Upper lobe of left lung (tissue), 6 donors: ENCODE results near the gene DNAH1. TPM values are rescaled to one million over a fixed set of nuclear protein-coding genes. Genes with fewer than 3 reads are reported as not detected.

Experiments
- ATAC-seq, 2 donors: fragments of 200-7000 bp; cut with Tn5 transposase; one replicate each; pipeline ENCODE4 v1.9.1; 2022; ENCODE audit warnings: mild to moderate bottlenecking in 2 of 2, moderate library complexity in 2 of 2; ENCODE audit not compliant: low FRiP score in 2 of 2
- DNase-seq, 2 donors: peaks; one replicate each; pipeline ENCODE4 v3.0.0-alpha.2; 2019 to 2020
- H3K27ac ChIP-seq, 4 donors: fragments of 200-600 bp; sonication (generic); one replicate each; pipeline ENCODE4 v1.5.1; 2016 to 2019
- H3K27me3 ChIP-seq, 4 donors: fragments of 200-600 bp; sonication (generic); one replicate each; pipeline ENCODE4 v1.5.1; 2017 to 2019
- H3K36me3 ChIP-seq, 4 donors: fragments of 200-600 bp; sonication (generic); one replicate each; pipeline ENCODE4 v1.5.1; 2016 to 2019
- H3K4me1 ChIP-seq, 4 donors: fragments of 200-600 bp; sonication (generic); one replicate each; pipeline ENCODE4 v1.5.1; 2018 to 2019
- H3K4me3 ChIP-seq, 4 donors: fragments of 200-600 bp; sonication (generic); one replicate each; pipeline ENCODE4 v1.5.1; 2017 to 2019; ENCODE audit warnings: mild to moderate bottlenecking in 2 of 4, moderate library complexity in 1 of 4
- H3K9me3 ChIP-seq, 4 donors: fragments of 200-600 bp; sonication (generic); one replicate each; pipeline ENCODE4 v1.5.1; 2018 to 2019
- CTCF ChIP-seq, 6 experiments: fragments of 450-650 bp in 4 of 6; fragments of 200-600 bp in 2 of 6; sonication (generic) in 2 of 6; IDR thresholded peaks; one replicate each; pipeline ENCODE4 v1.5.1; 2016 to 2019; ENCODE audit warnings: antibody characterized with exemption in 6 of 6
- EP300 ChIP-seq, 4 donors: sonication (generic); formaldehyde crosslinking; IDR thresholded peaks; one replicate each; pipeline ENCODE4 v1.5.1; 2017; ENCODE audit warnings: antibody characterized with exemption in 4 of 4, control low read depth in 2 of 4
- POLR2A ChIP-seq, 4 donors: fragments of 450-650 bp; IDR thresholded peaks; one replicate each; pipeline ENCODE4 v1.5.1; 2016 to 2017; ENCODE audit warnings: antibody characterized with exemption in 4 of 4, mild to moderate bottlenecking in 2 of 4
- POLR2AphosphoS5 ChIP-seq, 2 donors: sonication (generic); formaldehyde crosslinking; IDR thresholded peaks; one replicate each; pipeline ENCODE4 v1.5.1; 2017; ENCODE audit warnings: antibody characterized with exemption in 2 of 2
- WGBS, 2 donors: methylation state at CpG; one replicate each; pipeline ENCODE4 v1.1.5; 2017 to 2018; 5-methylcytosine and 5-hydroxymethylcytosine counted together
- total RNA-seq, 6 donors: library from RNA; depleted of rRNA in 4 of 6; stranded (reverse); fragments of >200 nt in 4 of 6; gene quantifications; one replicate each; pipeline versions ENCODE4 v1.1.0 to v1.2.1, GENCODE V29; 2016 to 2021
- donor health status: DM: no; HTN: no; CAD: no; lungs with moderate emphysema.
- donor health status: DM: no; HTN: yes; CAD: no; lungs with severe emphysema.

The DNAH1 gene
- total RNA-seq, 6 donors from 2014 or later, result 10.8 to 67.1 (median 22.4) TPM

DNA sequence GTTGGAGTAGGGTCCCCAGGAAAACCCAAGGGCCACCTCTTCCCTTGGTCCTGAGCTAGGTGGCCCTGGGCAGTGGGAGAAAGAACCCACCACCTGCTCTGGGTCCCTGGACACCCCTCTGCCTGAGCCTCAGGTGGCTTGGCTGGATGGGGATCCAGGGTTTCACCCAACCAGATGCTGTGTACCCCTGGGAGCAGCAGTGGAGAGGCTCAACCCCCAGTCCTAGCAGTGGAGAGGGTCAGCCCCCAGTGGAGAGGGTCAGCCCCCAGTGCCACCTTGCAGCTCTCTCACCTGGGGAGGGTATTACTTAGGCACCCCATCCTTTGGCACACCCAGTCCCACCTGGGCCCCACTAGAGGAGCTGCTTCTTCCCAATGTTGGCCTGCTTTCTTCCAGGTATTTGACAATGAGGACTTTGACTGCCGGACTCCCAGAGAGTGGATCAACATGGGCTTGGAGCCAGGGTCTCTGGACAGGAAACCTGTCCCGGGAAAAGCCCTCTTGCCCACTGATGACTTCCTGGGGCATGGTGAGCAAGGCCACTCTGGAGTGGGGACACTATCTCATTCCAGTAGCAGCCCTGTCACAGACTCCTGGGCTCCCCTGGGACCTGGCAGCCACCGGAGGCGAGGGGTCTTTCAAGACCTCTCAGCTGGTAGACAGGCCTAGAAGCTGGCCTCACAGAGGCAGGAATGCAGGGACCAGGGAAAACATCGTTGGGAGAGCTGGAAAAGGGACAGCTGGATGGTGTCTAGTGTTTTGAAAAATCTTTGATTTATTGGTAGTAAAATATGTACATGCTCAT, 11.6 kb downstream of the DNAH1 start:
- H3K4me3 ChIP-seq, result no peak overlapping the region
- no peaks in the 10 kb centered on the region for H3K9me3 ChIP-seq
- H3K27me3 ChIP-seq, result no peaks in the 10 kb centered on the region
- TF ChIP-seq EP300 (IDR thresholded peaks at IDR 0.05) (no peak), POLR2A (IDR thresholded peaks at IDR 0.05) (no peak), POLR2AphosphoS5 (IDR thresholded peaks at IDR 0.05) (no peak), CTCF (IDR thresholded peaks at IDR 0.05) (no peak)
- H3K36me3 ChIP-seq, result peaks cover 0 to 13% (median 5%) of the 10 kb centered on the region in 4 donors
- ATAC-seq, result no peak
- no peaks in the 10 kb centered on the region for H3K4me1 ChIP-seq
- no peak overlapping the region for H3K27ac ChIP-seq
- WGBS, 2 donors, result 75 to 83% methylated on average over 4 to 5 of the region's 5 CpGs
- no peak for DNase-seq

DNA sequence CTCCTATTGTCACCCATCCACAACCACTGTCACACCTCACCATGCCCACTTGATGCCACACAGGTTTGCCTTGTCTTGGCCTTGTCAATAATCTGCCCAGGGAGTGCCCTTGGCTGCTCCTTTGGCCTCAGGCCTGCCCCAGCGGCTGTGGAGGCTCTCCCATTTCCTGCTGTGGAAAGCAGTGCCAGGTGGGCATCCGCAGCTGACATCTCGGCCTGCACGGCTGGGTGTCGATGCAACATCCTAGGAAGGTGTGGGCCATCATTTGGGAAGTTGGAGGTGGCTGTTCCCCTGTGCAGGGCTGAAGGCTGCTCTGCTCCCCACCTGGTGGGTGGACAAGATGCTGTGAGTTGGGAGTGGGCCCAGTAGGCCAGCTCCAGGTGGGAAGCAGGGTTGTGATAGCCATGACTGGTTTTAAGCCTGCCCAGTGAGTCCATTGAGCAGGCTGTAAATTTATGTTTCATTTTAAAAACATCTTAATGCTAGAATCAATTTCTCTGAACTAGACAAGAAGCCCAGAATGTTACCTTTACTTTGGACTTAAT, 12.5 kb downstream of the DNAH1 start:
- H3K27ac ChIP-seq, result no peak overlapping the region
- no peak for TF ChIP-seq POLR2A (IDR thresholded peaks at IDR 0.05)
- no peak for TF ChIP-seq EP300 (IDR thresholded peaks at IDR 0.05)
- no peak for TF ChIP-seq CTCF (IDR thresholded peaks at IDR 0.05)
- no peak for TF ChIP-seq POLR2AphosphoS5 (IDR thresholded peaks at IDR 0.05)
- 96% methylated on average over 5 of the region's 5 CpGs; no CpG with 5 or more reads in 1 of the 2 donors for WGBS, 2 donors
- no peak overlapping the region for H3K4me3 ChIP-seq
- no peaks in the 10 kb centered on the region for H3K27me3 ChIP-seq
- H3K9me3 ChIP-seq, result no peaks in the 10 kb centered on the region
- no peaks in the 10 kb centered on the region for H3K4me1 ChIP-seq
- peaks cover 0 to 14% (median 7%) of the 10 kb centered on the region in 4 donors for H3K36me3 ChIP-seq
- ATAC-seq (no peak), DNase-seq (no peak)

GRCh38 chr3:52330194-52330805, 14.2 kb downstream of the DNAH1 start:
- TF ChIP-seq POLR2A (IDR thresholded peaks at IDR 0.05), result no peak
- TF ChIP-seq POLR2AphosphoS5 (IDR thresholded peaks at IDR 0.05), result no peak
- no peak for TF ChIP-seq EP300 (IDR thresholded peaks at IDR 0.05)
- TF ChIP-seq CTCF (IDR thresholded peaks at IDR 0.05), result no peak
- WGBS, 2 donors, result 90 to 96% methylated on average over 9 of the region's 9 CpGs

GRCh38 chr3:52331091-52331490, 15.0 kb downstream of the DNAH1 start:
- peak in 1 of 2 donors; percentile 56 for DNase-seq

More at GRCh38 chr3:52330194-52330805, 14.2 kb downstream of the DNAH1 start:
- Histone ChIP-seq H3K27ac (no peak overlapping the region), H3K4me3 (no peak overlapping the region), H3K4me1 (no peaks in the 10 kb centered on the region), H3K27me3 (no peaks in the 10 kb centered on the region), H3K36me3 (peaks cover 0 to 18% (median 7%) of the 10 kb centered on the region in 4 donors), H3K9me3 (no peaks in the 10 kb centered on the region)
- ATAC-seq (no peak), DNase-seq (no peak)

More at GRCh38 chr3:52331091-52331490, 15.0 kb downstream of the DNAH1 start:
- no peak for ATAC-seq
- H3K27me3 ChIP-seq, result no peaks in the 10 kb centered on the region
- no peak for TF ChIP-seq EP300 (IDR thresholded peaks at IDR 0.05)
- TF ChIP-seq POLR2A (IDR thresholded peaks at IDR 0.05), result no peak
- TF ChIP-seq POLR2AphosphoS5 (IDR thresholded peaks at IDR 0.05), result no peak
- no peak for TF ChIP-seq CTCF (IDR thresholded peaks at IDR 0.05)
- 93 to 94% methylated on average over 9 to 12 of the region's 12 CpGs for WGBS, 2 donors
- H3K27ac ChIP-seq, result no peak overlapping the region
- no peak overlapping the region for H3K4me3 ChIP-seq
- peaks cover 0 to 18% (median 7%) of the 10 kb centered on the region in 4 donors for H3K36me3 ChIP-seq
- H3K4me1 ChIP-seq, result no peaks in the 10 kb centered on the region
- H3K9me3 ChIP-seq, result no peaks in the 10 kb centered on the region
